GM12878 (cell line): ENCODE data around the gene NUBP1. TPM values are rescaled to one million over a fixed set of nuclear protein-coding genes. Genes with fewer than 3 reads are reported as not detected.

ENCODE experiments used
- ATAC-seq: fragments of 200-7000 bp; cut with Tn5 transposase; 3 replicates; pipeline ENCODE4 v1.9.1; 2020; ENCODE audit warnings: mild to moderate bottlenecking, moderate library complexity
- BruUV-seq: library from RNA; stranded (reverse); fragments of 400-500 nt; replicated peaks from 2 replicates; lab custom pipeline; 2021; lab: Mats Ljungman, UMichigan
- CTCF ChIA-PET: fragments of 300-600 bp; sonication (Branson Sonifier 250); formaldehyde crosslinking; extraction: SDS; loops from one replicate; lab custom pipeline; 2021; ENCODE audit warnings: inconsistent platforms; lab: Yijun Ruan, JAX
- POLR2A ChIA-PET: fragments of 350-600 bp; formaldehyde crosslinking; extraction: SDS; loops from one replicate; lab custom pipeline; 2021; ENCODE audit warnings: inconsistent platforms; lab: Charles Lee
- RAD21 ChIA-PET: fragments of 300-600 bp; sonication (Branson Sonifier 250); formaldehyde crosslinking; loops from one replicate; lab custom pipeline; 2023; ENCODE audit warnings: antibody characterized with exemption; ENCODE audit not compliant: unreplicated experiment; lab: Charles Lee
- SMC1A ChIA-PET: fragments of 300-600 bp; sonication (Branson Sonifier 250); formaldehyde crosslinking; loops from one replicate; lab custom pipeline; 2023; ENCODE audit not compliant: unreplicated experiment, uncharacterized antibody; lab: Charles Lee
- DNase-seq: peaks from one replicate; pipeline ENCODE4 v3.0.0-alpha.2; 2011; ENCODE audit warnings: low read depth, low spot score
- FAIRE-seq: peaks from 3 replicates; lab custom pipeline; 2011; peaks lifted over from hg19 to GRCh38; lab: Jason Lieb, UNC
- H2AFZ ChIP-seq: 2 replicates; pipeline ENCODE4 v1.6.0; 2011; ENCODE audit warnings: low read depth, low read length, control low read depth; ENCODE audit not compliant: control insufficient read depth
- H3K27ac ChIP-seq: 2 replicates; pipeline ENCODE4 v1.5.1; 2011; ENCODE audit warnings: control low read depth; ENCODE audit not compliant: control insufficient read depth, insufficient read depth
- H3K27me3 ChIP-seq, 2 experiments: replicated peaks in 1 of 2; 2 replicates each; pipeline versions ENCODE4 v1.6.0 to v1.6.1; 2011; ENCODE audit warnings: low read length in 1 of 2; ENCODE audit not compliant: control insufficient read depth in 2 of 2, insufficient read depth in 2 of 2
- H3K36me3 ChIP-seq, 2 experiments: 2 replicates each; pipeline ENCODE4 v1.5.1; 2011; ENCODE audit warnings: low read length in 1 of 2; ENCODE audit not compliant: control insufficient read depth in 2 of 2, insufficient read depth in 2 of 2
- H3K4me1 ChIP-seq: 2 replicates; pipeline ENCODE4 v1.6.1; 2011; ENCODE audit warnings: mild to moderate bottlenecking, low read length, moderate library complexity, mixed read lengths; ENCODE audit not compliant: control insufficient read depth, insufficient read depth
- H3K4me2 ChIP-seq: 2 replicates; pipeline ENCODE4 v1.6.0; 2011; ENCODE audit warnings: control low read depth; ENCODE audit not compliant: control insufficient read depth, insufficient read depth
- H3K4me3 ChIP-seq: fragments of 200-600 bp; sonication (generic); 2 replicates; pipeline ENCODE4 v1.5.1; 2016
- H3K79me2 ChIP-seq: 2 replicates; pipeline ENCODE4 v1.6.0; 2011; ENCODE audit warnings: low read length; ENCODE audit not compliant: control insufficient read depth, insufficient read depth
- H3K9ac ChIP-seq: 2 replicates; pipeline ENCODE4 v1.8.0; 2011; ENCODE audit warnings: low read length, control low read depth, mixed read lengths; ENCODE audit not compliant: control insufficient read depth, insufficient read depth
- H3K9me3 ChIP-seq: replicated peaks from 3 replicates; pipeline ENCODE4 v1.5.1; 2011; ENCODE audit warnings: mild to moderate bottlenecking, low read length; ENCODE audit not compliant: control insufficient read depth, insufficient read depth
- H4K20me1 ChIP-seq: 2 replicates; pipeline ENCODE4 v1.6.0; 2011; ENCODE audit not compliant: control insufficient read depth, insufficient read depth
- ASH2L ChIP-seq: fragments of 300-600, 200-600 bp; sonication (generic); IDR thresholded peaks from 2 replicates; pipeline ENCODE4 v1.6.1; 2017; ENCODE audit warnings: low read depth, mild to moderate bottlenecking, borderline replicate concordance
- BCL11A ChIP-seq: IDR thresholded peaks from 2 replicates; pipeline ENCODE4 v1.6.1; 2011; ENCODE audit warnings: low read depth, low read length
- CBX5 ChIP-seq: sonication (generic); IDR thresholded peaks from 2 replicates; pipeline ENCODE4 v1.6.1; 2016; ENCODE audit warnings: low read depth, moderate library complexity, mild to moderate bottlenecking, inconsistent platforms
- FOXK2 ChIP-seq: fragments of 450-650 bp; IDR thresholded peaks from 2 replicates; pipeline ENCODE4 v1.6.1; 2017; ENCODE audit warnings: mild to moderate bottlenecking, moderate library complexity
- KDM1A ChIP-seq: fragments of 200-600 bp; sonication (generic); IDR thresholded peaks from 2 replicates; pipeline ENCODE4 v1.6.1; 2016; ENCODE audit warnings: borderline replicate concordance
- KLF5 ChIP-seq: fragments of 450-650 bp; IDR thresholded peaks from 2 replicates; pipeline ENCODE4 v1.6.1; 2014; ENCODE audit warnings: mild to moderate bottlenecking; ENCODE audit not compliant: partially characterized antibody
- MLLT1 ChIP-seq: fragments of 450-650 bp; IDR thresholded peaks from 2 replicates; pipeline ENCODE4 v1.6.1; 2016; ENCODE audit warnings: mild to moderate bottlenecking
- MXI1 ChIP-seq: fragments of 150-350 bp; IDR thresholded peaks from 2 replicates; pipeline ENCODE4 v1.6.1; 2011; ENCODE audit warnings: low read depth, mild to moderate bottlenecking, inconsistent platforms, low read length, improper control_type of control experiment
- NFYB ChIP-seq: IDR thresholded peaks from 2 replicates; pipeline ENCODE4 v1.6.1; 2011; ENCODE audit warnings: low read depth, mild to moderate bottlenecking, low read length, improper control_type of control experiment, moderate library complexity; ENCODE audit not compliant: insufficient read depth
- NKRF ChIP-seq: fragments of 450-650 bp; conservative IDR thresholded peaks from 2 replicates; pipeline ENCODE4 v1.6.1; 2017; ENCODE audit warnings: mild to moderate bottlenecking, moderate library complexity
- NR2F1 ChIP-seq: fragments of 450-650 bp; conservative IDR thresholded peaks from 2 replicates; pipeline ENCODE4 v1.6.1; 2017; ENCODE audit warnings: mild to moderate bottlenecking
- PKNOX1 ChIP-seq: fragments of 450-650 bp; IDR thresholded peaks from 2 replicates; pipeline ENCODE4 v1.6.1; 2016; ENCODE audit warnings: mild to moderate bottlenecking
- POLR2AphosphoS5 ChIP-seq: IDR thresholded peaks from 2 replicates; pipeline ENCODE4 v1.6.1; 2011; ENCODE audit warnings: mild to moderate bottlenecking, low read length, inconsistent platforms
- SMC3 ChIP-seq: IDR thresholded peaks from 2 replicates; pipeline ENCODE4 v1.6.1; 2011; ENCODE audit warnings: low read length, improper control_type of control experiment, borderline replicate concordance
- SPI1 ChIP-seq: IDR thresholded peaks from 2 replicates; pipeline ENCODE4 v1.6.1; 2011; ENCODE audit warnings: low read depth, mild to moderate bottlenecking, low read length, moderate library complexity, borderline replicate concordance; ENCODE audit not compliant: insufficient read depth
- SREBF1 ChIP-seq: IDR thresholded peaks from 2 replicates; pipeline ENCODE4 v1.6.1; 2012; ENCODE audit warnings: mild to moderate bottlenecking, low read length
- WGBS: methylation state at CpG from one replicate; pipeline ENCODE4 v1.1.6; 2016; ENCODE audit warnings: low lambda C conversion rate; ENCODE audit not compliant: insufficient replicate concordance, insufficient coverage; ENCODE audit errors: missing lambda C conversion rate; 5-methylcytosine and 5-hydroxymethylcytosine counted together
- in situ Hi-C: fragments of 300-500 bp; cut with MboI; formaldehyde crosslinking; loops from 9 replicates; pipeline ENCODE4 v1.14.3; 2018; ENCODE audit warnings: mixed read lengths
- intact Hi-C: fragments of 100-400 bp; cut with micrococcal nuclease; formaldehyde crosslinking; loops from one replicate; pipeline ENCODE4 v1.14.2; 2022; ENCODE audit not compliant: unreplicated experiment
- polyA plus RNA-seq, 11 experiments: library from polyadenylated mRNA; depleted of rRNA in 4 of 11; unstranded in 6 of 11; stranded (reverse) in 5 of 11; fragments of >200 nt; fragmentation: Nextera tagmentation in 4 of 11; fragmentation: Illumina TruSeq in 1 of 11; extraction: Ambion mirVana in 4 of 11; extraction: Trizol in 1 of 11; gene quantifications; 1 replicate in 1 of 11; 2 replicates in 10 of 11; pipeline versions ENCODE4 v1.2.1 to v1.2.3, GENCODE V29; 2011 to 2016; ENCODE audit warnings: inconsistent platforms in 2 of 11, missing spikeins in 2 of 11, low read depth in 1 of 11
- total RNA-seq, 4 experiments: library from RNA; depleted of rRNA in 3 of 4; stranded (reverse); fragments of >200 nt in 3 of 4; fragmentation: Illumina TruSeq in 1 of 4; extraction: Trizol in 1 of 4; gene quantifications; 2 replicates each; pipeline versions ENCODE4 v1.2.1 to v1.2.3, GENCODE V29; 2013 to 2021
- TF ChIP-seq, protein P1 (sequence below): fragments of 150-350 bp; IDR thresholded peaks from 2 replicates; pipeline ENCODE4 v1.6.1; 2014; ENCODE audit warnings: mild to moderate bottlenecking, low read depth, low read length

The NUBP1 gene
- total and polyA plus RNA-seq, 10 of the 15 experiments (the other 5 are each of a cell fraction or from before 2014, with no cell fraction given), result 31.0 to 74.9 (median 58.3) TPM

GRCh38 chr16:10752843-10753523 is 9.3 kb downstream of the NUBP1 start:
- in situ Hi-C loops (no loop called here), intact Hi-C loops (loop anchor here (1.0 kb wide), 1 partner anchor 22 kb away; no protein-coding TSS in a partner anchor)
- no peaks in the 10 kb centered on the region for H3K27me3 ChIP-seq
- ATAC-seq (peak; percentile 90), FAIRE-seq (peak; percentile 44), DNase-seq (peak; percentile 74)
- 31% methylated on average over 10 of the region's 10 CpGs for WGBS
- H2AFZ ChIP-seq, result no peak overlapping the region
- no peaks in the 10 kb centered on the region for H3K9me3 ChIP-seq
- H3K27ac ChIP-seq, result peak overlapping the region; percentile 49
- RAD21 ChIA-PET, result interaction anchor here (0.5 to 3.8 kb wide), 21 partner anchors 8 to 238 kb away, joined by 3 to 27 read pairs (median 6); partner anchors contain the start of genes CIITA and NUBP1
- H3K4me1 ChIP-seq, result peaks cover 31% of the 10 kb centered on the region
- peak overlapping the region; percentile 10; the same call in 1 of the 2 replicates for H3K9ac ChIP-seq
- H3K79me2 ChIP-seq, result no peaks in the 10 kb centered on the region
- H3K36me3 ChIP-seq, result peaks cover 3 to 27% of the 10 kb centered on the region in 2 experiments
- CTCF ChIA-PET, result interaction anchor here (0.8 to 2.7 kb wide), 12 partner anchors 9 to 166 kb away, joined by 3 to 13 read pairs (median 4); partner anchors contain the start of gene CIITA
- H3K4me2 ChIP-seq, result peak overlapping the region; percentile 43
- POLR2A ChIA-PET, result interaction anchor here (0.7 to 2.1 kb wide), 10 partner anchors 9 to 138 kb away, joined by 3 to 15 read pairs (median 4); partner anchors contain the start of gene NUBP1
- no TSS peak for BruUV-seq
- H3K4me3 ChIP-seq, result 0 out of 2 replicates have a peak overlapping the region, but pooled peaks have one; percentile 2
- SMC1A ChIA-PET, result interaction anchor here (0.7 to 3.2 kb wide), 27 partner anchors 9 to 238 kb away, joined by 3 to 25 read pairs (median 4); partner anchors contain the start of genes CIITA, DEXI and NUBP1
- no peaks in the 10 kb centered on the region for H4K20me1 ChIP-seq
- TF ChIP-seq, protein P1, sequence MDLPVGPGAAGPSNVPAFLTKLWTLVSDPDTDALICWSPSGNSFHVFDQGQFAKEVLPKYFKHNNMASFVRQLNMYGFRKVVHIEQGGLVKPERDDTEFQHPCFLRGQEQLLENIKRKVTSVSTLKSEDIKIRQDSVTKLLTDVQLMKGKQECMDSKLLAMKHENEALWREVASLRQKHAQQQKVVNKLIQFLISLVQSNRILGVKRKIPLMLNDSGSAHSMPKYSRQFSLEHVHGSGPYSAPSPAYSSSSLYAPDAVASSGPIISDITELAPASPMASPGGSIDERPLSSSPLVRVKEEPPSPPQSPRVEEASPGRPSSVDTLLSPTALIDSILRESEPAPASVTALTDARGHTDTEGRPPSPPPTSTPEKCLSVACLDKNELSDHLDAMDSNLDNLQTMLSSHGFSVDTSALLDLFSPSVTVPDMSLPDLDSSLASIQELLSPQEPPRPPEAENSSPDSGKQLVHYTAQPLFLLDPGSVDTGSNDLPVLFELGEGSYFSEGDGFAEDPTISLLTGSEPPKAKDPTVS, result no peak
- TF ChIP-seq NKRF, result no peak; the same call in 1 of the 2 replicates
- TF ChIP-seq MXI1, result peak; percentile 25; the same call in 1 of the 2 replicates
- no peak for TF ChIP-seq SMC3
- TF ChIP-seq PKNOX1, result no peak
- TF ChIP-seq CBX5, result no peak
- TF ChIP-seq NFYB, result no peak
- TF ChIP-seq SPI1, result peak; percentile 89
- no peak for TF ChIP-seq POLR2AphosphoS5
- no peak for TF ChIP-seq KLF5
- no peak for TF ChIP-seq SREBF1
- peak; percentile 54 for TF ChIP-seq MLLT1
- peak; percentile 49; the same call in 1 of the 2 replicates for TF ChIP-seq BCL11A
- TF ChIP-seq NR2F1, result peak; percentile 35; the same call in 1 of the 2 replicates
- peak; percentile 59; the same call in 1 of the 2 replicates for TF ChIP-seq FOXK2
- TF ChIP-seq ASH2L, result no peak
- TF ChIP-seq KDM1A, result no peak
